Astrocyte (in vitro differentiated cells and primary cell): ENCODE results near the gene ANGPTL1.

Source experiments
- CTCF ChIP-seq: IDR thresholded peaks from 2 replicates; pipeline ENCODE4 v1.5.1; 2011; ENCODE audit warnings: low read depth, mild to moderate bottlenecking, inconsistent platforms, low read length, moderate library complexity; ENCODE audit not compliant: insufficient read depth
- EZH2 ChIP-seq: IDR thresholded peaks from 2 replicates; pipeline ENCODE4 v1.6.1; 2012; ENCODE audit warnings: mild to moderate bottlenecking, low read length, inconsistent platforms; ENCODE audit not compliant: insufficient read depth

DNA sequence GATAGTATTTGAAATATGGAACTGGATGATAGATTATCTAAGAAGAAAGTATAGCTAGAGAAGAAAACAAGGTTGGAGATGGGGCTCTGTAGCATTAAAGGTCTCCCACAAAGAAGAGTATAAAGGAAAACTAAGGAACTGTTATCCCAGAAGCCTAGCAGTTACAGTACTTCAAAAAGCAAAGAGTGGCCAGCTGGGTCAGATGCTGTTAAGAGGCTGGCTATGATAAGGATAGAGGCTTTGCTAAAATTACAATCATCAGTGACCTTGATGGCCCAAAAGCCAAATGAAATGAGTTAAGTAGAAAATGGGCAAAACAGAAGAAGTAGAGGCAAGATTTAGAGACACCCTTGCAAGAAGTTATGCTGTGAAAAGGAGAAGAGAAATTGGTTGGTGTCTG is 25.1 kb upstream of the ANGPTL1 start:
- TF ChIP-seq CTCF (no peak), EZH2 (no peak)
